DND-41 (cell line): ENCODE data around the gene RMC1.

Source experiments
- ATAC-seq: fragments of 200-7000 bp; cut with Tn5 transposase; 3 replicates; pipeline ENCODE4 v1.9.1; 2021; ENCODE audit warnings: low read depth; ENCODE audit not compliant: insufficient read depth
- DNase-seq: peaks from one replicate; pipeline ENCODE4 v3.0.0-alpha.2; 2020
- H2AFZ ChIP-seq: 2 replicates; pipeline ENCODE4 v1.6.0; 2012; ENCODE audit warnings: low read depth, low read length
- H3K27ac ChIP-seq: 2 replicates; pipeline ENCODE4 v1.5.1; 2012; ENCODE audit warnings: low read length, inconsistent platforms
- H3K27me3 ChIP-seq: fragments of 200-600 bp; sonication (generic); 2 replicates; pipeline ENCODE4 v1.6.0; 2012; ENCODE audit warnings: low read length, mild to moderate bottlenecking, inconsistent platforms; ENCODE audit not compliant: insufficient read depth, poor library complexity
- H3K36me3 ChIP-seq: 2 replicates; pipeline ENCODE4 v1.5.1; 2012; ENCODE audit warnings: low read length, inconsistent platforms; ENCODE audit not compliant: insufficient read depth
- H3K4me1 ChIP-seq: 2 replicates; pipeline ENCODE4 v1.5.1; 2012; ENCODE audit warnings: mild to moderate bottlenecking, low read length; ENCODE audit not compliant: insufficient read depth
- H3K4me2 ChIP-seq: 2 replicates; pipeline ENCODE4 v1.6.0; 2012; ENCODE audit warnings: mild to moderate bottlenecking, moderate library complexity, low read length, inconsistent platforms; ENCODE audit not compliant: insufficient read depth
- H3K4me3 ChIP-seq, 2 experiments: fragments of 200-600 bp in 1 of 2; shearing (Covaris generic) in 1 of 2; 2 replicates each; pipeline ENCODE4 v1.5.1; 2012 to 2016; ENCODE audit warnings: inconsistent platforms in 2 of 2, low read length in 2 of 2, mild to moderate bottlenecking in 2 of 2, low read depth in 1 of 2, moderate library complexity in 1 of 2
- H3K79me2 ChIP-seq: 2 replicates; pipeline ENCODE4 v1.6.0; 2012; ENCODE audit warnings: low read length, inconsistent platforms; ENCODE audit not compliant: insufficient read depth
- H3K9ac ChIP-seq: 2 replicates; pipeline ENCODE4 v1.6.0; 2012; ENCODE audit warnings: low read depth, mild to moderate bottlenecking, inconsistent platforms, low read length, moderate library complexity
- H3K9me3 ChIP-seq: 2 replicates; pipeline ENCODE4 v1.5.1; 2012; ENCODE audit warnings: low read length, moderate library complexity, mild to moderate bottlenecking, inconsistent platforms; ENCODE audit not compliant: insufficient read depth, severe bottlenecking
- H4K20me1 ChIP-seq: 2 replicates; pipeline ENCODE4 v1.6.0; 2012; ENCODE audit warnings: low read length; ENCODE audit not compliant: insufficient read depth
- CTCF ChIP-seq: IDR thresholded peaks from 2 replicates; pipeline ENCODE4 v1.5.1; 2012; ENCODE audit warnings: borderline replicate concordance, low read length, moderate library complexity, mild to moderate bottlenecking; ENCODE audit not compliant: poor library complexity, severe bottlenecking; ENCODE audit errors: extremely low read depth
- EZH2 ChIP-seq: IDR thresholded peaks from 3 replicates; pipeline ENCODE4 v1.6.1; 2012; ENCODE audit warnings: borderline replicate concordance, low read depth, mild to moderate bottlenecking, moderate library complexity, low read length, inconsistent platforms; ENCODE audit not compliant: severe bottlenecking

RMC1 gene

GRCh38 chr18:23578891-23579653 is 75.8 kb downstream of the RMC1 start:
- no peaks in the 10 kb centered on the region for H3K9me3 ChIP-seq
- peaks cover 26% of the 10 kb centered on the region for H3K36me3 ChIP-seq
- DNase-seq (no peak), ATAC-seq (no peak)
- H4K20me1 ChIP-seq, result peaks cover 15% of the 10 kb centered on the region; the same call in 1 of the 2 replicates
- no peaks in the 10 kb centered on the region for H3K27me3 ChIP-seq
- no peak overlapping the region for H3K4me3 ChIP-seq
- peaks cover 38% of the 10 kb centered on the region for H3K4me1 ChIP-seq
- H3K27ac ChIP-seq, result no peak overlapping the region
- H3K79me2 ChIP-seq, result peaks cover 61% of the 10 kb centered on the region
- TF ChIP-seq CTCF (no peak), EZH2 (no peak)
- no peak overlapping the region for H3K9ac ChIP-seq
- no peak overlapping the region for H3K4me2 ChIP-seq
- no peak overlapping the region for H2AFZ ChIP-seq

- peaks cover 9% of the 10 kb centered on the region; the same call in 1 of the 2 replicates for H4K20me1 ChIP-seq
- peaks cover 40% of the 10 kb centered on the region for H3K4me1 ChIP-seq
- H3K4me2 ChIP-seq, result no peak overlapping the region
- no peaks in the 10 kb centered on the region for H3K27me3 ChIP-seq
- no peak overlapping the region for H3K4me3 ChIP-seq
- peaks cover 73% of the 10 kb centered on the region for H3K79me2 ChIP-seq
- no peak overlapping the region for H3K9ac ChIP-seq
- H3K27ac ChIP-seq, result no peak overlapping the region
- no peak overlapping the region for H2AFZ ChIP-seq
- no peaks in the 10 kb centered on the region for H3K9me3 ChIP-seq
- H3K36me3 ChIP-seq, result peaks cover 17% of the 10 kb centered on the region
- DNase-seq, result no peak
- no peak for TF ChIP-seq EZH2
- TF ChIP-seq CTCF, result no peak
- no peak for ATAC-seq
These were observed 77.5 kb downstream of the RMC1 start for GRCh38 chr18:23580677-23581367.
